SK-N-MC (cell line): ENCODE data around the gene ROBO4.

ENCODE experiments used
- EZH2 ChIP-seq: fragments of 200-600 bp; sonication (generic); IDR thresholded peaks from one replicate; pipeline ENCODE4 v1.6.1; 2017; ENCODE audit warnings: antibody characterized with exemption
- FOXP2 ChIP-seq: optimal IDR thresholded peaks from 2 replicates; pipeline ENCODE3; 2011; ENCODE audit warnings: mild to moderate bottlenecking, moderate library complexity; ENCODE audit not compliant: insufficient read depth; ENCODE audit errors: extremely low read length, control extremely low read depth
- POLR2AphosphoS5 ChIP-seq: IDR thresholded peaks from 2 replicates; pipeline ENCODE4 v1.6.1; 2012; ENCODE audit warnings: mild to moderate bottlenecking, low read depth, low read length, borderline replicate concordance

DNA sequence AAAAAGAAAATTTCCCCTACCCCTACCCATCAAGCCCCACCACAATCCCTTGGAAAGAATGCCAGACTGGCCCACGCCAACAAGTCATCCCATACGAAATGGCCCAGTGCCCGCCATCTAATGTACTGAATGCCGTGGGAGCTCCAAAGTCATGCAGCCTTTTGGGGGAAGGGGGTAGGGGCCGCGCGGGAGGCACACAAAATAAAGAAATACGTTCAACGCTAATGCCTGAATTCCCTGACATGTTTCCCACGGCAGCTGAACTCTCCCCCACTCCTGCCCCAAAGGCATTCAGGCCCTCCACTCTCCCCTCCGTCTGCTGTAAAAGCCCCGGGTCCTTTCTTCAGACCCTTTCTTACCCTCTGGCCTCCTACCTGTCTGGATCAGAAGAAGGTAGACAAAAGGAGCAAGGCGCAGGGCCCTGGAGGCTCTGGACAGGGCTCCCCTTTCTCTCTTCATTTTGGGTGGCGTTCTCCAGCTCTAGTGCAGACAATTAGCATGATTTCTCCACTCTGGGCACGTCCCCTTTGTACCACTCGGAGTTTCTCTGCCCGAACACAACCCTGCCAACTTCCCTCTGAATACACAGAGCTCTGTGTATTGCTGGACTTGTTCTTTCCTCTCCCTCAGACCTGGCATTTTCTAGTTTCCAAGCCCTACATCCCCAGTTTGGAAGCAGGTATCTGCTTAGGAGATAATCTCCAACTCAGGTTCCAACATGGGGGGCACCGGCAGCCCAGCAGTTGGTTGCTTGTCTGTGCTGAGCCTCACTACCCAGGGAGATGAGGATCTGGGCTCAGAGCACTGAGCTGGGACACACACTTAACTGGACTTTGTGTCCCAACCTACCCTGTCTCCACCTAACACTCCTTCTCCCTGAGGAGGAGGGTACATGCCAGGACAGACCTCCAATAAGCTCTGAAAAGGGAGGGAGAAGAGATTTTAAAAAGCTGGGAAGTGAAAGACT lies 38.2 kb upstream of the ROBO4 start, which contains the start of gene HEPACAM:
- TF ChIP-seq POLR2AphosphoS5 (no peak), EZH2 (no peak), FOXP2 (no peak)
